Activated naive CD8-positive, alpha-beta T cell (primary cell): ENCODE data around the gene TBC1D26.
"Not testable (repeated sequence)": the region's sequence is repeated elsewhere in the genome, so short reads cannot be mapped to it uniquely, and the experiment has no call there.

Source experiments
- H3K27ac Mint-ChIP-seq: one replicate; pipeline ENCODE4 v1.8.0; 2021; ENCODE audit warnings: mixed read lengths
- H3K27me3 Mint-ChIP-seq: one replicate; pipeline ENCODE4 v1.8.0; 2021; ENCODE audit warnings: mixed read lengths
- H3K36me3 Mint-ChIP-seq: one replicate; pipeline ENCODE4 v1.8.0; 2021; ENCODE audit warnings: mixed read lengths
- H3K4me1 Mint-ChIP-seq: one replicate; pipeline ENCODE4 v1.8.0; 2021; ENCODE audit warnings: low read depth, mixed read lengths
- H3K4me3 Mint-ChIP-seq: one replicate; pipeline ENCODE4 v1.8.0; 2021; ENCODE audit warnings: mild to moderate bottlenecking, mixed read lengths
- H3K9me3 Mint-ChIP-seq: one replicate; pipeline ENCODE4 v1.8.0; 2021; ENCODE audit warnings: low read depth, mixed read lengths

The TBC1D26 gene

DNA sequence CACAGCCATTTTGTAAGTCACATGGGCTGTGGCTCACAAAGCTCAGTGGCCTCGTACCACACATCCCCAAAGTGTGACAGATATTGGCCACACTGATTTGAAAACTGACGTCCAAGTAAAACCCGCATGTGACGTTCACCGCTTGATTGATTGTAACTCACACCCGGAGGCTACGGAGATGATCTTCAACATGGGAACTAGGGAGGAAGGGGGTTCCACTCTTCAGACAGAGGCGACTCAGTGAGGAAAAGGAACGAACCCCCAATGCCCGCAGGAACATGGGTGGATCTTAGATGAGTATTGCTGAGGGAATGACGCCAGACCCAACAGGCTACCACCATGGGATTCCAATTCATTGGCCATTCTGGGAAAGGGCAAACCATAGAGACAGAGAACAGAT is 7.2 kb downstream of the TBC1D26 start:
- not testable (repeated sequence) for H3K27me3 Mint-ChIP-seq, H3K36me3 Mint-ChIP-seq, H3K27ac Mint-ChIP-seq, H3K9me3 Mint-ChIP-seq, H3K4me3 Mint-ChIP-seq, H3K4me1 Mint-ChIP-seq

DNA sequence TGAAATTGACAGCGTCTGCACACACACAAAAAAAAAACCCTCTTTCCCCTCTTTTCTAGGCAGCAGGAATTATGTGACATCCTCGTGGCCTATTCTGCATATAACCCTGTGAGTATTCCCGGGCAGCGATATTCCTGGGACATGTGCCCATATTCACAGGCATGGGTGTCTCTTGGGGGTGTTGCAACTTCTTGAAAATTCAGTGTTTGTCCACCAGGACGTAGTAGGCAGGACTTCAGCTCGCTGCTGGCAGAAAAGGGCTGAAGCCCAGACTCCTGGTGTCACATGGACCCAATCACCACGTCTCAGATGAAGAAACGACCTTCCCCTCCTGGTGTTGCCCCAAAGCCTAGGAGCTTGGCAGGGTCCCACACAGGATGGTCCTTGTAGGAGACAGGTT is 8.0 kb downstream of the TBC1D26 start:
- H3K36me3 Mint-ChIP-seq, H3K27ac Mint-ChIP-seq, H3K4me1 Mint-ChIP-seq, H3K9me3 Mint-ChIP-seq, H3K27me3 Mint-ChIP-seq, H3K4me3 Mint-ChIP-seq: not testable (repeated sequence)

DNA sequence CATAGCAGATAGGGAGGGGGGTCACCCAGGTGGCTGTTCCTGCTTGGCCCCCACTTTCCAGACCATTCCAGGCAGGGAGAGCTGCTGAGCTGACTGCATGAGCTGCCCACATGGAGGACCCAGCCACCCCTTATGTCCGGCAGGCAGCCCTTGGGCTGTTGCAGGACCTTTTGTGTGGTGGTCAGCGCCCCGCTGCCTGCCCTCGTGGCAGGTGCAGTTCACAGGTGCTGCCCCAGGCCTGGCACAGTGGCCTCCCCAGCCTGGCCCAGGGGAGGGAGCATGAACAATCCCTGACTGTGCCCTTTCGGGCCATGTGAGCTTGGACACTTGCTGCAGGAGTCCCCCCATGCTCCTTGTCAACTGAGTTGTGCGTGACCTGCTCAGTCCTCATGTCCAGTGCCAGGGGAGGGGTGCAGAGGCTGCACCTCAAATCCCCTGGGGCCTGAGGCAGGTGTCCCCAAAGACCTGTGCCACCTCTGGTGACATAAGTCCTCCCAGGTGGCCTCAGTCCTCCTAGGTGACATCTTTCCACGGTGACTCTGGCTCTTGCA is 8.6 kb downstream of the TBC1D26 start:
- H3K27ac Mint-ChIP-seq, result no peak overlapping the region
- no peaks in the 10 kb centered on the region for H3K9me3 Mint-ChIP-seq
- peaks cover 4% of the 10 kb centered on the region for H3K27me3 Mint-ChIP-seq
- H3K36me3 Mint-ChIP-seq, result no peaks in the 10 kb centered on the region
- no peaks in the 10 kb centered on the region for H3K4me1 Mint-ChIP-seq
- no peak overlapping the region for H3K4me3 Mint-ChIP-seq

DNA sequence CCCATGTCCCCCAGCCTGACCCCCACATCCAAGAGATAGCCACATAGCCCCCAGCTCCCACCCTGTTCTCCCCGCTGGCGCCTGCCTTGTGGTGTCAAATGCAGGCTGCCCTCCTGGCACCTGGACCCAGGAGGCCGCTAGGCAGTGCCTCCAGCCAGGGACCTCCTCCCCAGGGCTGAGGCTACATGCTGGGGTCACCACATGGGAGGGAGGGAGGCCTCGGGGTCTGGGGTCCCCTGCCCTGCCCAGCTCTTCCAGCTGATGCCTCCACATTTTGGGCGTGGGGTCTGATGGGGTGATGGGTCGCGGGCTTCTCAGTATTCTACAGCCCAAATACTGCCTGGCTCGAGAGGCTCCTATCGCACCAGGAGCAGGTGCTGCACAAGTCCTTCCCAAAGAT is 9.5 kb downstream of the TBC1D26 start:
- H3K27me3 Mint-ChIP-seq, result peaks cover 5% of the 10 kb centered on the region
- no peak overlapping the region for H3K4me3 Mint-ChIP-seq
- no peak overlapping the region for H3K27ac Mint-ChIP-seq
- no peaks in the 10 kb centered on the region for H3K9me3 Mint-ChIP-seq
- H3K4me1 Mint-ChIP-seq, result no peaks in the 10 kb centered on the region
- H3K36me3 Mint-ChIP-seq, result no peaks in the 10 kb centered on the region

DNA sequence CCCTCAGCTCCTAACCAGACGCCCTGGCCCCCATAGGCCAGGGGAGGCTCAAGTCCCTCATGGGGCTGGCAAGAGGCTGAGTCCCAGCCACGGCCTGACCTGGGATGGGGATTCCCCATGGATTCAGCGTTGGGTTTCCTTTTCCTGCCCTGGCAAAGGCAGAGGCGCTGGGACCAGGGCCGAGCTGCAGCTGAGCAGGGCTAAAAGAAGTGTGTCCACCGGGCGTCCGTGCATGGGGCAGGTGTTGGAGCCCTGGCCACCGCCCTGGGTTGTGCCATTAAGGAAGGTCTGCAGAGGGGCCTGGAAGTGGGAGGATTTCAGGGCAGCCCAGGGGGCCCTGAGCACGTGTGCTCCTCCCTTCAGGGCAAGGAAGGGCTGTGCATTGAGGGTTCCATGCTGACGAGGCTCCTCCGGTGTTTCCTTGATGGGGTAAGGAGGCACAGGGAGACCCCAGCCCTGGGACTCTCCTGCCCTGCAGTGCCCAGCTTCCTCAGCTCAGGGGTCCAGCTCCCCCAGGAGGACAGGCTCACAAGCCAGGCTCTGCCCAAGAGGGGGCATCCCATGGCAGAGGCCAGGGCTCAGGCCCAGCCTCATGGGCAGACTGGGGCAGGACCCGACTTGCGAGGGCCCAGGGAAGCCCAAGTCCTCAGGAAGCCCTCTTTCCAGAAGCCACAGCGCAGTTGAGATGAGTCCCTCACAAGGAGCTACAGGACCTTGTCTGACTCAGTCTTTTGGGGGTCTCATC is 10.1 kb downstream of the TBC1D26 start:
- no peak overlapping the region for H3K4me3 Mint-ChIP-seq
- no peaks in the 10 kb centered on the region for H3K9me3 Mint-ChIP-seq
- H3K27ac Mint-ChIP-seq, result no peak overlapping the region
- H3K4me1 Mint-ChIP-seq, result no peaks in the 10 kb centered on the region
- peaks cover 5% of the 10 kb centered on the region for H3K27me3 Mint-ChIP-seq
- no peaks in the 10 kb centered on the region for H3K36me3 Mint-ChIP-seq

DNA sequence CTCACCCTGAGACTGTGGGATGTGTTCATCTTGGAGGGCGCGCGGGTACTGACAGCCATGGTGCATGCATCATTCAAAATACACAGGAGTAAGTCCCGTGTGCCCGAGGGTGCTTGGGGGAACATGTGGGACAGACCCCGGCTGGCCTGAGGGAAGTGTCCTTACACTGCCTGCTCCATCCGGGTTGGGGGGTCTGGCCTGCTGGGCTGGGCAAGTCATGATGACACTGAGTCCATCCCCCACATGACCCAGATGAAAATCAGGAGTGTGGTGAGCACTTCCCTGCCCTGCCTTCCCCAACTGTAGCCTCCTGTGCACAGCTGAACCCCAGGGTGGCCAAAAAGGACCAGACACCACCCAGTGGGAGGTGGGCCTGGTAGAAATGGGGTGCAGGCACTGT is 10.8 kb downstream of the TBC1D26 start:
- Mint-ChIP-seq H3K4me1 (no peaks in the 10 kb centered on the region), H3K27ac (no peak overlapping the region)

DNA sequence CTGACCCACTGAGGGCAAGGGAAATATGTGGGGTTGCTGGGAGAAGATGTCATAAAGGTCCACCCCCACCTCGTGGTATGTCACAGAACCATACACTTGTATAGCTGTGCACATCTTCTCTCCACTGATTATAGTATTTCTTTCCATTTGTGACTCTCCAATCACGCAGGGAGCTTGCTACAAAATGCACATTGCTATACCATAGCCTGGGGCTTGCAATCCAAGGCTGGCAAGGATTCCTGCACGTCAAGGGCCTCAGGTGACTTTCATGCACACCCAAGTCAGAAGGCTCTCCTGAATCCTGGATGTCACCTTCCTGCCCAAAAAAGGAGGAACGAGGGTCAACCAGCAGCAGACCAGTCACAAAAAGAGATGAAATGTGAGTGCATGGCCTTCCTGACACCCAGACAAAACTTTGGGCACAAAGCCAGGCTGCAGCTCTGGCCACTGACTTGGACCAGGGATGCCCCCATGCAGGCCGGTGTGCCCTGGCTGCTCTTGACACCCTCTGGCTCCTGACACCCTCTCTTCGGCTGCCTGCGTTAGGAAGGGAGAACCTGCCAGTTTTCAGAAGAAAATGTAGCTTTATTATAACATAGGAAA is 12.1 kb downstream of the TBC1D26 start:
- no peaks in the 10 kb centered on the region for H3K36me3 Mint-ChIP-seq
- no peaks in the 10 kb centered on the region for H3K9me3 Mint-ChIP-seq
- no peaks in the 10 kb centered on the region for H3K4me1 Mint-ChIP-seq
- peaks cover 6% of the 10 kb centered on the region for H3K27me3 Mint-ChIP-seq
- H3K27ac Mint-ChIP-seq, result no peak overlapping the region
- H3K4me3 Mint-ChIP-seq, result no peak overlapping the region

More for the DNA sequence above, 10.8 kb downstream of the TBC1D26 start:
- H3K9me3 Mint-ChIP-seq, result no peaks in the 10 kb centered on the region
- no peaks in the 10 kb centered on the region for H3K36me3 Mint-ChIP-seq
- peaks cover 5% of the 10 kb centered on the region for H3K27me3 Mint-ChIP-seq
- H3K4me3 Mint-ChIP-seq, result no peak overlapping the region

DNA sequence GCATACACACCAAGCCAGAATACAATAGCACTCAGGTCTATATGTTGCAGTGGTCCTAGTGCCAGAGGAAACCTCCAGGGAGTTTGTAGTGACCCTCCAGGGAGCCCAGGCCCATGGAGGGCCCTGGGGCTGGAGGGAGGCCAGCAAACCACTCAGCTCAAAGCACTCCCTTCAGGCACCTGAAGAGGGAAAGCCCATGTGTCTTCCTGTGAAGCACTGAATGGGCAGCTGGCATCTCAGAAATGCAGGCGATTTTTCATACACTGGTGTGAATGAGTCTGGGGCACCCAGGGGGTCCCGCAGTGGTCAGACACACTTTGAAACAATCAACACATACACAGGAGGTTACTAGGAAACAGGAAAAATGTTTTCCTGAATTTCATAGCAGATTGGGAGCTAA is 12.8 kb downstream of the TBC1D26 start:
- no peaks in the 10 kb centered on the region for H3K9me3 Mint-ChIP-seq
- H3K36me3 Mint-ChIP-seq, result no peaks in the 10 kb centered on the region
- no peak overlapping the region for H3K27ac Mint-ChIP-seq
- no peak overlapping the region for H3K4me3 Mint-ChIP-seq
- peaks cover 4% of the 10 kb centered on the region for H3K27me3 Mint-ChIP-seq
- H3K4me1 Mint-ChIP-seq, result no peaks in the 10 kb centered on the region

DNA sequence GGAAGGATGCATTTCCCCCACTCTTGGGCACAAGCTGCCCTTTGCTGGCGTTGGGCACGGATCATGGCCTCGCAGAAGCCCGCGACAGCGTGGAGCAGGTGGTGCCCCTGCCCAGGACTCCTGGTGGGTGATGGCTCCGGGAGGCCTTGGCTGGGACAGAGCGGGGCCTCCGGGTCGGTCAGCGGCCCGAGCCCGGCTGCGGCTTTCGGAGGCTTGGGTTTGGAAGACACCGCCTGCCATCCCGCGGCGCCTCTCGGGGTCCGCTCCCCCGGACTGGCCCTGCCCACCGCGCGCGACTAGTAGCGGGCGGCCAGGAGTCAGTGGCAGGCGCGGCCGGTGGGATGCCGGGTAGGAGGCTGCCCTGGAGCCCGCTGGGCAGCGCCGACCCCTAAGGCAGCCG is 17.3 kb downstream of the TBC1D26 start:
- H3K27ac Mint-ChIP-seq, H3K4me1 Mint-ChIP-seq, H3K4me3 Mint-ChIP-seq, H3K36me3 Mint-ChIP-seq, H3K9me3 Mint-ChIP-seq, H3K27me3 Mint-ChIP-seq: not testable (repeated sequence)

DNA sequence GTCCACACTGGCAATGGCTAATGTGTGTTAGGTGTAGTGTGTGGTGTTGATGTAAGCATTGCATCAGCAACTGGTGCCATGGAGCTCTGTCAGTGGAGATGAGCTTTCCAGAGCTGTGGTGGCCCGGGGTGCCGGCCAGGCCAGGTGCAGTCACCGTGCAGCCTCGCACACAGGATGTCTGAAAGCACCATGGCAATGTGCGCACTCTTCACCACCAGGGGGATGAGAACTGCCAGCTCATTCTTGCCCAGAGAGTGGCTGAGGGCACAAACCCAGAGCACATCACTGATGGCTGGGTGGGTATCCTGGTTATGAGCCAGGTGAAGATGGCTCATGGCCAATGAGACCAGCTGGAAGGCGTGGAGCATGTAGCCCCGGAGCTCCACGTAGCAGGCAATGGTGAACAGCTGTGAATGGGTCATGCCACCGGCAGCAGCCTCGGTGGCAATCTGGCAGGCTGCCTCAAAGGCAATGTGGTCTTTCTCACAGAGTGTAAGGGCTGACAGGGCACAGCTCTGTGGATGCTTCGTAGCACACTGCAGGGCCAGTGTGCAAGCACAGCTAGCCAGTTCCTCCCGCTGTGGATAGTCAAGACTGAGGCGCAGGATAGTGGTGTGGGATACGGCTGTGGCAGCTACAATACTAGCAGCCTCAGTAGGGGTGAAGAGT is 36.9 kb downstream of the TBC1D26 start:
- H3K36me3 Mint-ChIP-seq, H3K4me1 Mint-ChIP-seq, H3K27ac Mint-ChIP-seq, H3K27me3 Mint-ChIP-seq, H3K4me3 Mint-ChIP-seq, H3K9me3 Mint-ChIP-seq: not testable (repeated sequence)

DNA sequence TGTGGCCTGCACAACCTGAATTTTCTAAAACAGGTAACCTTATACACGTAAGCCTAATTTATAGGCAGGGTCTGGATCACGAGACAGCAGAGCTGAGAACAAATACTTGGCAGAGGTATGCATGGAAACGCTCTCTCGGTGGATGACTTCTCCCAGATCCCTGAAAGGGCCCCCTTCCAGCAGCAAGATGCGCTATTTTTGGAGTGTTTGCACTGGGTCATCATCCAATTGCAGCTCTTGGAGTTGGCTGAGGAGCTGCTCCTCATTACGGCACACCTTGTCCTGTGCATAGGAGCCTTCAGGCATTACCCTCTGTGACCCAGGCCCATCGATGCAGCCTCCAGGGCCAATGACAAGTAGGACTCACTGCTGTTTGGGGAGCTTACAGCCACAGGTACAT is 38.6 kb downstream of the TBC1D26 start:
- not testable (repeated sequence) for H3K27me3 Mint-ChIP-seq, H3K27ac Mint-ChIP-seq, H3K4me3 Mint-ChIP-seq, H3K36me3 Mint-ChIP-seq, H3K4me1 Mint-ChIP-seq, H3K9me3 Mint-ChIP-seq

DNA sequence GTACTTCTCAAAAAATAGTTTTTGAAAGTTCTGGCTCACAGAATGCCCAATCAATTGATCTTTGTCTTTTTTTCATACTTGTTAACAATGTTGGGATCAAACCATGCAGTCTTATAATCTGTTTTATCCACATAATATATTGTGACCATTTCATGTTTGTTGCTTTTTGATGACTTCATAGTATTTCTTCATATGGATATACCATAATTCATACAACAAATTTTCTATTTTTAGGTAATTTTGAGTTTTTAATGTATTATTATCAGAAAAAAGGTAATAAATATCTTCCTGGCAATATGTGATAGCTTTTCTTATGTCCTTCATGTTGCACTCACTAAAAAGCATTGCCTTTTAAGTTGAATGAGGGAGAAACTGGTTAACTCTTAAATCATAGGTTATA is 44.8 kb downstream of the TBC1D26 start:
- Mint-ChIP-seq H3K4me1 (peaks cover 3% of the 10 kb centered on the region), H3K36me3 (peaks cover 17% of the 10 kb centered on the region), H3K9me3 (peaks cover 19% of the 10 kb centered on the region), H3K27ac (no peak overlapping the region), H3K27me3 (peaks cover 16% of the 10 kb centered on the region), H3K4me3 (no peak overlapping the region)

DNA sequence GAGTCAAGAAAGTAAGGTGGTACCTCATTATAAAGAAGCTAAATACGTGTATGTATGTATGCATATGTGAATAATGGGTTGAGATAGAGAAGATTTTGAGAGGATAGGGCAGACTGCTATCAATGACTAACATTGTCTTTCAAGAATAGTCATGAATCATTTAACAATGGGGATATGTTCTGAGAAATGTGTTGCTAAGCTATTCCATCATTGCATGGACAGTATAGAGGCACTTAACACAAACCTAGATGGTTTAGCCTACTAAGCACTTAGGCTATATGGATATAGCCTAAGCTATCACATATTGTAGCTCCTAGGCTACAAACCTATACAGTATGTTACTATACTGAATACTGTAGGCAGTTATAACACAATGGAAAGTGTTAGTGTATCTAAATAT is 45.2 kb downstream of the TBC1D26 start:
- Mint-ChIP-seq H3K4me3 (no peak overlapping the region), H3K4me1 (peaks cover 4% of the 10 kb centered on the region), H3K36me3 (peaks cover 17% of the 10 kb centered on the region), H3K27ac (no peak overlapping the region), H3K9me3 (peaks cover 19% of the 10 kb centered on the region), H3K27me3 (peaks cover 20% of the 10 kb centered on the region)

DNA sequence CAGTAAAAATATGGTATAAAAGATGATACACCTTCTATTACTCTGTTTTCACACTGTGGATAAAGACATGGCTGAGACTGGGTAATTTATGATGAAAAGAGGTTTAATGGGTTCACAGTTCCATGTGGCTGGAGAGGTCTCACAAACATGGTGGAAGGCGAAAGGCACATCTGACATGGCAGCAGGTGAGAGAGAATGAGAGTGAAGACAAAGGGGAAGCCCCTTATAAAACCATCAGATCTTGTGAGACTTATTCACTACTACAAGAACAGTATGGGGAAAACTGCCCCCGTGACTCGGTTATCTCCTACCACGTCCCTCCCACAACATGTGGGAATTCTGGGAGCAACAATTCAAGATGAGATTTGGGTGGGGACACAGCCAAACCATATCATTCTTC is 45.6 kb downstream of the TBC1D26 start:
- Mint-ChIP-seq H3K4me3 (no peak overlapping the region), H3K27me3 (peaks cover 21% of the 10 kb centered on the region)

DNA sequence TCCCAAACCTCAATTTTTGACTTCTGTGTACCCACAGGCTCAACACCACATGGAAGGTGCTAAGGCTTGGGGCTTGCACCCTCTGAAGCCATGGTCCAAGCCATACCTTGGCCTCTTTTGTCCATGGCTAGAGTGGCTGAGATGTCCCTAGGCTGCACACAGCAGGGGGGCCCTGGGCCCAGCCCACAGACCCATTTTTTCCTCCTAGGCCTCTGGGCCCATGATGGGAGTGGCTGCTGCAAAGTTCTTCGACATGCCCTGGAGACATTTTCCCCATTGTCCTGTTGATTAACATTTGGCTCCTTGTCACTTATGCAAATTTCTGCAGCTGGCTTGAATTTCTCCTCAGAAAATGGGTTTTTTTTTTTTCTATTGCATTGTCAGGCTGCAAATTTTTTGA is 47.0 kb downstream of the TBC1D26 start:
- peaks cover 32% of the 10 kb centered on the region for H3K27me3 Mint-ChIP-seq
- peaks cover 19% of the 10 kb centered on the region for H3K9me3 Mint-ChIP-seq
- peaks cover 17% of the 10 kb centered on the region for H3K36me3 Mint-ChIP-seq
- no peak overlapping the region for H3K4me3 Mint-ChIP-seq
- H3K27ac Mint-ChIP-seq, result no peak overlapping the region
- H3K4me1 Mint-ChIP-seq, result peaks cover 6% of the 10 kb centered on the region

More for the DNA sequence above, 45.6 kb downstream of the TBC1D26 start:
- Mint-ChIP-seq H3K36me3 (peaks cover 17% of the 10 kb centered on the region), H3K4me1 (peaks cover 4% of the 10 kb centered on the region), H3K9me3 (peaks cover 19% of the 10 kb centered on the region), H3K27ac (no peak overlapping the region)
